H1 (cell line): ENCODE results near the gene DDX23. TPM values are rescaled to one million over a fixed set of nuclear protein-coding genes. Genes with fewer than 3 reads are reported as not detected.

ENCODE experiments used
- CTCF ChIA-PET: fragments of 300-600 bp; sonication (Branson Sonifier 250); formaldehyde crosslinking; loops from one replicate; lab custom pipeline; 2021; ENCODE audit not compliant: partially characterized antibody; lab: Charles Lee
- POLR2A ChIA-PET: fragments of 300-600 bp; sonication (Branson Sonifier 250); formaldehyde crosslinking; loops from one replicate; lab custom pipeline; 2021; ENCODE audit warnings: inconsistent platforms; ENCODE audit not compliant: partially characterized antibody; lab: Charles Lee
- DNase-seq, 2 experiments: peaks; one replicate each; pipeline versions ENCODE4 v3.0.0 to v3.0.0-alpha.2; 2010 to 2022; ENCODE audit warnings: low spot score in 2 of 2, low read depth in 1 of 2, mixed read lengths in 1 of 2
- FAIRE-seq: peaks from 2 replicates; lab custom pipeline; 2011; peaks lifted over from hg19 to GRCh38; lab: Jason Lieb, UNC
- H2AFZ ChIP-seq: 2 replicates; pipeline ENCODE4 v1.8.1; 2012; ENCODE audit warnings: low read length, inconsistent platforms
- H2AK5ac ChIP-seq: 2 replicates; pipeline ENCODE4 v1.6.1; 2013; ENCODE audit warnings: low read depth, low read length
- H2BK120ac ChIP-seq: replicated peaks from 2 replicates; pipeline ENCODE3; 2013; ENCODE audit warnings: low read depth, low read length, inconsistent platforms
- H2BK12ac ChIP-seq: 2 replicates; pipeline ENCODE4 v1.6.1; 2013; ENCODE audit warnings: low read depth, low read length
- H2BK15ac ChIP-seq: 2 replicates; pipeline ENCODE4 v1.6.1; 2013; ENCODE audit warnings: low read length
- H2BK20ac ChIP-seq: 2 replicates; pipeline ENCODE4 v1.6.1; 2013; ENCODE audit warnings: low read length
- H2BK5ac ChIP-seq: 2 replicates; pipeline ENCODE4 v1.6.1; 2013; ENCODE audit warnings: low read depth, low read length
- H3K14ac ChIP-seq: 2 replicates; pipeline ENCODE4 v1.6.1; 2013; ENCODE audit warnings: inconsistent platforms; ENCODE audit not compliant: insufficient read length
- H3K18ac ChIP-seq: 2 replicates; pipeline ENCODE4 v1.6.1; 2013; ENCODE audit warnings: low read length; ENCODE audit errors: extremely low read depth
- H3K23ac ChIP-seq: 2 replicates; pipeline ENCODE4 v1.6.1; 2013; ENCODE audit warnings: inconsistent platforms; ENCODE audit not compliant: insufficient read length
- H3K23me2 ChIP-seq: 2 replicates; pipeline ENCODE4 v1.6.1; 2013; ENCODE audit warnings: low read depth, low read length
- H3K27ac ChIP-seq: 2 replicates; pipeline ENCODE4 v1.6.1; 2011; ENCODE audit warnings: low read depth, low read length, inconsistent platforms
- H3K27me3 ChIP-seq, 4 experiments: replicated peaks in 1 of 4; 1 replicate in 1 of 4; 2 replicates in 3 of 4; pipeline versions ENCODE4 v1.6.1 to v1.8.1; 2011 to 2013; ENCODE audit warnings: low read length in 3 of 4, mild to moderate bottlenecking in 3 of 4, inconsistent platforms in 2 of 4, mixed read lengths in 2 of 4, moderate library complexity in 1 of 4; ENCODE audit not compliant: control insufficient read depth in 3 of 4, insufficient read depth in 3 of 4; ENCODE audit errors: extremely low read depth in 1 of 4
- H3K36me3 ChIP-seq, 4 experiments: 2 replicates each; pipeline versions ENCODE4 v1.6.1 to v1.8.1; 2011 to 2013; ENCODE audit warnings: mild to moderate bottlenecking in 4 of 4, low read length in 3 of 4, moderate library complexity in 2 of 4, control low read depth in 1 of 4, inconsistent platforms in 1 of 4; ENCODE audit not compliant: insufficient read depth in 4 of 4, control insufficient read depth in 2 of 4
- H3K4ac ChIP-seq: replicated peaks from 2 replicates; pipeline ENCODE3; 2013; ENCODE audit warnings: low read length, low read depth, mixed read lengths, inconsistent platforms; ENCODE audit not compliant: insufficient read length
- H3K4me1 ChIP-seq, 4 experiments: replicated peaks in 1 of 4; 1 replicate in 1 of 4; 2 replicates in 3 of 4; pipeline versions ENCODE4 v1.6.1 to v1.8.1; 2011 to 2013; ENCODE audit warnings: low read length in 3 of 4, inconsistent platforms in 2 of 4, mixed read lengths in 1 of 4; ENCODE audit not compliant: insufficient read depth in 4 of 4, control insufficient read depth in 3 of 4
- H3K4me2 ChIP-seq, 2 experiments: 2 replicates each; pipeline versions ENCODE4 v1.6.1 to v1.8.1; 2011 to 2013; ENCODE audit warnings: low read depth in 2 of 2, low read length in 2 of 2, control low read depth in 1 of 2, inconsistent platforms in 1 of 2, mild to moderate bottlenecking in 1 of 2; ENCODE audit not compliant: insufficient read depth in 1 of 2
- H3K4me3 ChIP-seq, 4 experiments: fragments of 200-600, 300-600 bp in 1 of 4; sonication (generic), shearing (Covaris generic), sonication (Bioruptor Twin) in 1 of 4; 2 replicates each; pipeline versions ENCODE4 v1.5.1 to v1.8.1; 2011 to 2016; ENCODE audit warnings: low read length in 4 of 4, low read depth in 3 of 4, control low read depth in 2 of 4, inconsistent platforms in 2 of 4, mild to moderate bottlenecking in 2 of 4, mixed read lengths in 1 of 4, moderate library complexity in 1 of 4; ENCODE audit not compliant: insufficient read depth in 2 of 4; ENCODE audit errors: extremely low read depth in 1 of 4
- H3K56ac ChIP-seq: replicated peaks from 2 replicates; pipeline ENCODE3; 2013; ENCODE audit warnings: low read depth, mild to moderate bottlenecking, mixed read lengths, low read length, inconsistent platforms; ENCODE audit not compliant: insufficient read length
- H3K79me1 ChIP-seq: 2 replicates; pipeline ENCODE4 v1.6.1; 2013; ENCODE audit warnings: low read depth, low read length, control low read depth
- H3K79me2 ChIP-seq, 2 experiments: 2 replicates each; pipeline versions ENCODE4 v1.6.1 to v1.8.1; 2012 to 2013; ENCODE audit warnings: low read length in 2 of 2, mild to moderate bottlenecking in 2 of 2, inconsistent platforms in 1 of 2; ENCODE audit not compliant: insufficient read depth in 2 of 2, control insufficient read depth in 1 of 2
- H3K9ac ChIP-seq, 4 experiments: replicated peaks in 1 of 4; 1 replicate in 1 of 4; 2 replicates in 3 of 4; pipeline versions ENCODE4 v1.6.1 to v1.8.1; 2011 to 2013; ENCODE audit warnings: low read depth in 3 of 4, low read length in 3 of 4, control low read depth in 2 of 4, mild to moderate bottlenecking in 2 of 4, moderate library complexity in 2 of 4, inconsistent platforms in 1 of 4; ENCODE audit errors: extremely low read depth in 1 of 4
- H3K9me3 ChIP-seq, 2 experiments: 2 replicates each; pipeline versions ENCODE4 v1.6.1 to v1.8.1; 2012 to 2013; ENCODE audit warnings: mild to moderate bottlenecking in 2 of 2, moderate library complexity in 2 of 2, control low read depth in 1 of 2, inconsistent platforms in 1 of 2, low read depth in 1 of 2, low read length in 1 of 2, mixed read lengths in 1 of 2; ENCODE audit not compliant: insufficient read depth in 2 of 2
- H4K20me1 ChIP-seq, 2 experiments: replicated peaks in 1 of 2; 2 replicates each; pipeline versions ENCODE3 to v1.8.1; 2011 to 2013; ENCODE audit warnings: inconsistent platforms in 2 of 2, low read length in 2 of 2, mild to moderate bottlenecking in 1 of 2; ENCODE audit not compliant: insufficient read depth in 2 of 2, control insufficient read depth in 1 of 2
- H4K5ac ChIP-seq: 2 replicates; pipeline ENCODE4 v1.6.1; 2013; ENCODE audit warnings: low read length, low read depth, mixed read lengths, inconsistent platforms; ENCODE audit not compliant: insufficient read length
- H4K8ac ChIP-seq: 2 replicates; pipeline ENCODE4 v1.8.0; 2013; ENCODE audit warnings: mild to moderate bottlenecking, moderate library complexity, low read length, inconsistent platforms; ENCODE audit not compliant: insufficient read depth; ENCODE audit errors: extremely low read depth
- H4K91ac ChIP-seq: replicated peaks from 2 replicates; pipeline ENCODE3; 2013; ENCODE audit warnings: low read length, mixed read lengths, inconsistent platforms; ENCODE audit not compliant: insufficient read length
- ASH2L ChIP-seq: fragments of 200-600, 300-600 bp; sonication (generic); IDR thresholded peaks from one replicate; pipeline ENCODE4 v1.7.1; 2017; ENCODE audit warnings: low read length
- CBX8 ChIP-seq: fragments of 300-800, 300-1000 bp; sonication (generic); IDR thresholded peaks from 2 replicates; pipeline ENCODE4 v1.7.1; 2016; ENCODE audit warnings: low read depth, low read length, borderline replicate concordance
- FOSL1 ChIP-seq: IDR thresholded peaks from 2 replicates; pipeline ENCODE4 v1.6.1; 2011; ENCODE audit warnings: mild to moderate bottlenecking, low read depth, low read length, moderate library complexity; ENCODE audit not compliant: insufficient read depth
- JUN ChIP-seq: IDR thresholded peaks from 2 replicates; pipeline ENCODE4 v1.6.1; 2011; ENCODE audit warnings: low read depth, mild to moderate bottlenecking, improper control_type of control experiment, low read length
- KDM5A ChIP-seq: fragments of 200-600 bp; IDR thresholded peaks from 2 replicates; pipeline ENCODE4 v1.7.1; 2012; ENCODE audit warnings: mild to moderate bottlenecking, low read length, inconsistent platforms, mixed read lengths
- NRF1 ChIP-seq: IDR thresholded peaks from 2 replicates; pipeline ENCODE4 v1.6.1; 2011; ENCODE audit warnings: mild to moderate bottlenecking, low read depth, low read length, improper control_type of control experiment
- PHF8 ChIP-seq: fragments of 200-600 bp; sonication (generic); conservative IDR thresholded peaks from 2 replicates; pipeline ENCODE4 v1.7.1; 2012; ENCODE audit warnings: low read depth, mild to moderate bottlenecking, inconsistent platforms, low read length, moderate library complexity
- POU5F1 ChIP-seq: IDR thresholded peaks from 2 replicates; pipeline ENCODE4 v1.6.1; 2011; ENCODE audit warnings: low read depth, mild to moderate bottlenecking, low read length, moderate library complexity
- SAP30 ChIP-seq: fragments of 300-600 bp; sonication (generic); IDR thresholded peaks from 2 replicates; pipeline ENCODE4 v1.7.1; 2012; ENCODE audit warnings: low read length, moderate library complexity, mild to moderate bottlenecking, inconsistent platforms; ENCODE audit not compliant: insufficient read depth, insufficient replicate concordance
- SRF ChIP-seq: IDR thresholded peaks from 2 replicates; pipeline ENCODE4 v1.6.1; 2011; ENCODE audit warnings: mild to moderate bottlenecking, low read depth, low read length, moderate library complexity
- SUZ12 ChIP-seq: fragments of 200-600 bp; sonication (generic); IDR thresholded peaks from 2 replicates; pipeline ENCODE4 v1.6.1; 2012; ENCODE audit warnings: mild to moderate bottlenecking, inconsistent platforms, low read length, moderate library complexity, mixed read lengths
- TEAD4 ChIP-seq: IDR thresholded peaks from 2 replicates; pipeline ENCODE4 v1.6.1; 2012; ENCODE audit warnings: low read depth, low read length, inconsistent platforms, mixed read lengths
- WGBS, 2 experiments: shearing (Covaris generic) in 1 of 2; methylation state at CpG; one replicate each; pipeline versions ENCODE4 v1.1.6 to v1.1.7; 2013 to 2015; ENCODE audit warnings: low lambda C conversion rate in 2 of 2, mixed read lengths in 2 of 2, inconsistent platforms in 1 of 2, low coverage in 1 of 2, missing lambda C conversion rate in 1 of 2; ENCODE audit not compliant: insufficient replicate concordance in 2 of 2, insufficient coverage in 1 of 2, insufficient read length in 1 of 2; ENCODE audit errors: extremely low coverage in 1 of 2, missing lambda C conversion rate in 1 of 2; 5-methylcytosine and 5-hydroxymethylcytosine counted together
- polyA plus RNA-seq, 7 experiments: library from polyadenylated mRNA; depleted of rRNA in 3 of 7; stranded (reverse) in 5 of 7; unstranded in 2 of 7; fragments of >200 nt in 5 of 7; fragments of 200-250 nt in 2 of 7; gene quantifications; 1 replicate in 5 of 7; 2 replicates in 1 of 7; 4 replicates in 1 of 7; pipeline versions ENCODE4 v1.2.1 to v1.2.3, GENCODE V29; 2011 to 2013; ENCODE audit warnings: missing spikeins in 2 of 7, mixed read lengths in 2 of 7
- total RNA-seq: library from RNA; stranded (reverse); fragmentation: NEBNext Ultra II Directional; extraction: Animal tissue kit (Norgen Biotek cat#: 25700); gene quantifications from 2 replicates; pipeline ENCODE4 v1.2.1, GENCODE V29; 2021
- TF ChIP-seq, protein P1 (sequence below): IDR thresholded peaks from 2 replicates; pipeline ENCODE4 v1.6.1; 2011; ENCODE audit warnings: low read length, improper control_type of control experiment

DDX23 gene
- total and polyA plus RNA-seq, 2 of the 8 experiments (the other 6 are each of a cell fraction or from before 2014, with no cell fraction given): 43.5 to 107 TPM

DNA sequence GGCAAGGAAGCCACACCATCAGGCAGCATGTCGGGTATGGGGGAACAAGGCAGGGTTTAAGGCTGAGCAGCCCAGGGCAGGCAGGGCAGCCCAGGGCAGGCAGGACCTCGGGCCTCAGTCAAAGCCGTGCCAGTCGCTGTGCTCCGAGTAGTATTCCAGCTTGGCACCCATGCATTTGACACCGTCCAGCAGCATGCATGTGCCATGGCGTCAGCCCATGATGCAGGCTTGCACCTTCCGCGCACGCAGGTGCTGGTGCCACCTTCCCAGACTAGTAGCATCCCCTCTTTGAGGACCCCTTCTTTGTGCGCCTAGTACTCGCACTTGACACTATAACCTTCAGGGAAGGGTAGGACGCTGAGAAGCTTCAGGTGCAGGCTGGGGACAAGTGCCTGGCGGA is 51.5 kb downstream of the DDX23 start:
- Histone ChIP-seq H3K23me2 (no peaks in the 10 kb centered on the region), H3K9ac (no peak overlapping the region), H3K79me1 (no peaks in the 10 kb centered on the region), H2AFZ (0 out of 2 replicates have a peak overlapping the region, but pooled peaks have one; percentile 5), H4K8ac (peak overlapping the region; percentile 51; the same call in 1 of the 2 replicates), H3K18ac (no peak overlapping the region), H3K4me1 (no peaks in the 10 kb centered on the region), H3K4me3 (no peak overlapping the region), H4K91ac (no peak overlapping the region), H4K20me1 (no peaks in the 10 kb centered on the region), H3K4ac (peak overlapping the region; percentile 69), H3K36me3 (no peaks in the 10 kb centered on the region), H2AK5ac (no peak overlapping the region), H2BK15ac (no peak overlapping the region), H3K23ac (no peak overlapping the region), H3K79me2 (no peaks in the 10 kb centered on the region), H2BK120ac (no peak overlapping the region), H3K56ac (no peak overlapping the region), H3K27ac (no peak overlapping the region), H2BK20ac (no peak overlapping the region), H4K5ac (no peak overlapping the region), H3K14ac (no peak overlapping the region), H3K27me3 (no peaks in the 10 kb centered on the region), H3K4me2 (no peak overlapping the region), H2BK5ac (no peak overlapping the region), H3K9me3 (no peaks in the 10 kb centered on the region), H2BK12ac (no peak overlapping the region)
- WGBS, 2 experiments: 93% methylated on average over 14 of the region's 14 CpGs; no CpG with 5 or more reads in 1 of the 2 experiments
- DNase-seq (no peak), FAIRE-seq (no peak)
- CTCF ChIA-PET: interaction anchor here (1.6 to 2.0 kb wide), 2 partner anchors 47 kb away, joined by 6 to 13 read pairs; no protein-coding TSS in a partner anchor
- POLR2A ChIA-PET: interaction anchor here (1.1 kb wide), 1 partner anchor 78 kb away, joined by 4 read pairs; no protein-coding TSS in a partner anchor
- TF ChIP-seq CBX8 (no peak), FOSL1 (no peak), ASH2L (no peak), TEAD4 (no peak), NRF1 (no peak), PHF8 (no peak), POU5F1 (no peak), SRF (no peak), KDM5A (no peak), JUN (no peak), SAP30 (no peak), SUZ12 (no peak)
- TF ChIP-seq, protein P1, sequence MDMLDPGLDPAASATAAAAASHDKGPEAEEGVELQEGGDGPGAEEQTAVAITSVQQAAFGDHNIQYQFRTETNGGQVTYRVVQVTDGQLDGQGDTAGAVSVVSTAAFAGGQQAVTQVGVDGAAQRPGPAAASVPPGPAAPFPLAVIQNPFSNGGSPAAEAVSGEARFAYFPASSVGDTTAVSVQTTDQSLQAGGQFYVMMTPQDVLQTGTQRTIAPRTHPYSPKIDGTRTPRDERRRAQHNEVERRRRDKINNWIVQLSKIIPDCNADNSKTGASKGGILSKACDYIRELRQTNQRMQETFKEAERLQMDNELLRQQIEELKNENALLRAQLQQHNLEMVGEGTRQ: no peak
